Measurements from ENCODE around the gene SPC25. TPM values are rescaled to one million over a fixed set of nuclear protein-coding genes. Genes with fewer than 3 reads are reported as not detected.

SPC25 gene
- total and polyA plus RNA-seq, 10 of the 15 experiments (the other 5 are each of a cell fraction or from before 2014, with no cell fraction given), result 18.7 to 61.5 (median 32.0) TPM

- TF ChIP-seq BCLAF1 (IDR thresholded peaks at IDR 0.05) (no peak), ZNF274 (IDR thresholded peaks at IDR 0.05; ENCODE audit: insufficient read depth, insufficient read length) (no peak), RFX5 (IDR thresholded peaks at IDR 0.05; ENCODE audit: low read depth, low read length) (no peak), PAX8 (IDR thresholded peaks at IDR 0.05) (no peak), ZNF622 (IDR thresholded peaks at IDR 0.05) (no peak), RELB (IDR thresholded peaks at IDR 0.05; ENCODE audit: low read depth) (no peak), NFYB (IDR thresholded peaks at IDR 0.05; ENCODE audit: insufficient read depth, low read depth, low read length) (no peak), STAT1 (conservative IDR thresholded peaks at IDR 0.05) (no peak), FOXK2 (IDR thresholded peaks at IDR 0.05) (no peak)
Observed at GRCh38 chr2:168892327-168892726, 2.1 kb upstream of the SPC25 start (continued).

GRCh38 chr2:168889635-168890005 is 610 bp downstream of the SPC25 start:
- in situ Hi-C loops (cut with MboI), result no loop called here
- POLR2A ChIA-PET, result no interaction called here
- SMC1A ChIA-PET (ENCODE audit: uncharacterized antibody, unreplicated experiment), result no interaction called here
- Histone ChIP-seq H3K9me3 (replicated peaks; ENCODE audit: control insufficient read depth, insufficient read depth, low read length) (no peaks in the 10 kb centered on the region), H2AFZ (ENCODE audit: control insufficient read depth, low read depth, low read length) (peak overlapping the region; percentile 78), H4K20me1 (ENCODE audit: control insufficient read depth, insufficient read depth) (no peaks in the 10 kb centered on the region), H3K27ac (ENCODE audit: control insufficient read depth, insufficient read depth) (peak overlapping the region; percentile 52), H3K9ac (ENCODE audit: control insufficient read depth, insufficient read depth, low read length) (peak overlapping the region; percentile 83), H3K36me3 (ENCODE audit: control insufficient read depth in 2 of 2, insufficient read depth in 2 of 2, low read length in 1 of 2) (no peaks in the 10 kb centered on the region; a peak in 1 of 4 replicates), H3K4me1 (ENCODE audit: control insufficient read depth, insufficient read depth, low read length) (no peaks in the 10 kb centered on the region), H3K79me2 (ENCODE audit: control insufficient read depth, insufficient read depth, low read length) (peaks cover 9% of the 10 kb centered on the region), H3K27me3 (replicated peaks in 1 of 2; ENCODE audit: control insufficient read depth in 2 of 2, insufficient read depth in 2 of 2, low read length in 1 of 2) (0 out of 4 replicates have a peak, but pooled peaks cover 0 to 3% of the 10 kb centered on the region in 2 experiments), H3K4me3 (peak overlapping the region; percentile 93), H3K4me2 (ENCODE audit: control insufficient read depth, insufficient read depth) (peak overlapping the region; percentile 36)
- ATAC-seq, result peak; percentile 11
- BruUV-seq (replicated peaks), result TSS peak; percentile 71
- FAIRE-seq, result no peak
- RAD21 ChIA-PET (ENCODE audit: unreplicated experiment), result no interaction called here
- WGBS (ENCODE audit: insufficient coverage, insufficient replicate concordance, low lambda C conversion rate, missing lambda C conversion rate), result 15% methylated on average over 3 of the region's 3 CpGs
- DNase-seq (ENCODE audit: low read depth, low spot score), result no peak
- no peak for TF ChIP-seq USF1 (IDR thresholded peaks at IDR 0.05; ENCODE audit: borderline replicate concordance, extremely low read length, insufficient read depth, low read depth, low read length)
- CTCF ChIA-PET, result interaction anchor here (0.6 kb wide), 2 partner anchors 746 to 885 kb away, joined by 3 to 4 read pairs; no protein-coding TSS in a partner anchor
- intact Hi-C loops (cut with micrococcal nuclease; ENCODE audit: unreplicated experiment), result no loop called here
